Measurements from ENCODE around the gene PLK3. TPM values are rescaled to one million over a fixed set of nuclear protein-coding genes. Genes with fewer than 3 reads are reported as not detected.
"Not testable (repeated sequence)": the region's sequence is repeated elsewhere in the genome, so short reads cannot be mapped to it uniquely, and the experiment has no call there.

The PLK3 gene
- total and polyA plus RNA-seq, 3 experiments from 2014 or later, result 22.5 to 114 (median 104) TPM

DNA sequence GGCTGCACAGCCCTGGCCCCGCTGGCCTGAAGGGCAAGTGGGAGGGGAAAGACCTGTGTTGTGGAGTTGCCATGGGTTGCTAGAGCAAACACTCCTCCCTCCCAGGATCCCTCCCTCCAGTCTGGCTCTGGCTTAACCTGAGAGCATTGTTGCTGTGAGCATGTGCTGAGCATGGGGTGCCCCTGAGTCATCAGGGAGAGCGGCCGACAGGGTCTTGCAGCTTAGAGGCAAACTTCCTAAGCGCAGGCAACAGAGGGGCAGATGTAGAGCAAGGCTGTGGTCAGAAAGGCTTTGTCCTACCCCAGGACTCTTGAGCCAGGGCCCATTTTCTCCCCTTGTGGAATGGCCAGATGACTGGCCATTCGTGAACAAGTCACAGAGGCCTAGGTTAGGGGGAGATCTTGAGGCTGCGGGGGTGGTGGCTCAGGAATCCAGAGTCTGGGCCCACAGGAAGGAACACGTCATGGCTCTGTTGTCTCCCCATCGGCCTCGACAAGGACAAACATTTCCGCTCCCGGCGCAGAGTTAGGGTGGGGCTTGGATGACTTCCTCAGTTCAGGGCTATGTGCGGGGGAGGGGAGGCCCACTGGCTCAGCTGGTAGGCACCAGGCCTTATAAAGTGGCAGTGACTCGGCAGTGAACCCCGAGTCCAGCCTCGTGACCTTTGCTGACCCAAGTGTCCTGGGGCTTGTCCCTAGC lies 7.3 kb downstream of the PLK3 start:
- Mint-ChIP-seq H3K27ac (peak overlapping the region; percentile 97 to 100 (median 100)), H3K36me3 (peaks cover 8 to 48% (median 9%) of the 10 kb centered on the region in 3 donors), H3K9me3 (no peaks in the 10 kb centered on the region), H3K27me3 (peaks cover 0 to 6% of the 10 kb centered on the region in 2 donors), H3K4me3 (peak overlapping the region; percentile 67 to 90 (median 84)), H3K4me1 (peaks cover 65 to 79% (median 71%) of the 10 kb centered on the region in 3 donors)
- H3K27me3 ChIP-seq (ENCODE audit: insufficient read depth, low read length, poor library complexity, severe bottlenecking), result no peaks in the 10 kb centered on the region
- H3K4me3 ChIP-seq (ENCODE audit: low read length), result peak overlapping the region; percentile 58
- POLR2A ChIA-PET, result interaction anchor here (0.5 to 5.3 kb wide), 7 partner anchors 7 to 205 kb away, joined by 3 to 120 read pairs (median 3); partner anchors contain the start of genes PLK3, RPS8 and UROD
- peak; percentile 84 to 95 (median 90) for DNase-seq
- H3K9me3 ChIP-seq (ENCODE audit: low read length), result no peaks in the 10 kb centered on the region
- H3K4me1 ChIP-seq (ENCODE audit: insufficient read depth, low read length), result peaks cover 77% of the 10 kb centered on the region
- peaks cover 29% of the 10 kb centered on the region for H3K36me3 ChIP-seq (ENCODE audit: insufficient read depth, low read length)
- CTCF ChIA-PET, result interaction anchor here (1.2 to 4.5 kb wide), 6 partner anchors 8 to 29 kb away, joined by 3 to 59 read pairs (median 14); partner anchors contain the start of genes BEST4 and PLK3
- peak overlapping the region; percentile 96 for H3K27ac ChIP-seq (ENCODE audit: low read depth, low read length)

DNA sequence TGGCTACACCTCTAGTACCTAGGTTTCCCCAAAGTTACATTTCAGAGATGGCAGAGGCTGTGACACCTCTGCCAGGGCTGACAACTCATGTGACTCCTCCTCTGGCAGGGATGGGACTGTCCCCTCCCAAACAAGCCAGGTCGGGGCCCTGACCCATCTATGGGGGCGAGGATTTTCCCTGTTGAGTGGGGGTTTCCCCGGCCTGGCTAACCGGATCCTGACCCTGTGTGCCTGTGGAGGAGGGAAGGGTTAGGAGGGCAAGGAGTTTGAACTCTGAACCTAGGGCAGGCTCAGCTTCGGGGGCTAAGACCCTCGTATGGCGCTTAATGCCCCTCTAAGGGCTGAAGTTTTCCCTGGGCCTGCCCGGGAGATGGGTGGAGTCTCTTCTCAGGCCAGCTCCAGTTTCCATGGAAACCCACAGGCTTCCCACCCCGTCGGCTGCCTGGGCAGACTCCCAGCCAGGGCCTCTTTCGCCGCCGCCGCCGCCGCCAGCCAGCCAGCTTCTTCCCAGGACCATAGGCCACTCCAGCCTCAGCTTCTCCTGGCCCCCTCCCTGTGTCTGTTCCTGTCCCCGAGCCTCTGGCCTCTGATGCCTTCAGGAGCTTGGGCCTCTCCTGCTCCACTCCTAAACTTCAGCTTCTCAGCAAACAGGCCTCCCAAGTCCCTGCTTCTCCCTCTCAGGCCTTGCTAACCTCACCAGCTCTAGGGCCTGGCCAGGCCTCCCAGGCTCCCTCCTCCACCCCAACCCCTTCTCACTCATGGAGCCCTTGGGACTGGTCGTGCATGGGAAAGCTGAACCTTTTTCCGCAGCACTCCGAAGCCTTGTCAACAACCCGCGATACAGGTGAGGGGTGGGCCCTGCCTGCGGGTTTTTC lies 8.1 kb downstream of the PLK3 start, which contains the start of gene BTBD19:
Gene BTBD19 (plus strand): TSS at position 461 of the 875 bp plus-strand sequence. CDS start 298 bp downstream, at position 759.
- Histone ChIP-seq H3K4me3 (ENCODE audit: low read length) (peak within 1 kb of the TSS; percentile 58), H3K9me3 (ENCODE audit: low read length) (no peaks in the 10 kb centered on the region), H3K36me3 (ENCODE audit: insufficient read depth, low read length) (peaks cover 23% of the 10 kb centered on the region), H3K27ac (ENCODE audit: low read depth, low read length) (peak within 1 kb of the TSS; percentile 96), H3K4me1 (ENCODE audit: insufficient read depth, low read length) (peaks cover 75% of the 10 kb centered on the region), H3K27me3 (ENCODE audit: insufficient read depth, low read length, poor library complexity, severe bottlenecking) (no peaks in the 10 kb centered on the region)
- Mint-ChIP-seq H3K36me3 (peaks cover 4 to 40% (median 7%) of the 10 kb centered on the region in 3 donors), H3K4me1 (peaks cover 59 to 71% (median 63%) of the 10 kb centered on the region in 3 donors), H3K9me3 (no peaks in the 10 kb centered on the region), H3K4me3 (peak within 1 kb of the TSS; percentile 76 to 90 (median 84)), H3K27me3 (peaks cover 0 to 6% of the 10 kb centered on the region in 2 donors), H3K27ac (peak within 1 kb of the TSS; percentile 97 to 100 (median 100))
- DNase-seq, result peak in 4 of 5 donors; percentile 14 to 74 (median 44)
- ChIA-PET POLR2A (interaction anchor here (0.5 to 5.3 kb wide), 10 partner anchors 8 to 532 kb away, joined by 3 to 120 read pairs (median 6); partner anchors contain the start of genes HECTD3, MUTYH, PLK3 and RPS8), CTCF (interaction anchor here (0.9 to 4.5 kb wide), 11 partner anchors 8 to 495 kb away, joined by 3 to 59 read pairs (median 5); partner anchors contain the start of genes BEST4, KIF2C, PLK3 and RNU5D-1)

DNA sequence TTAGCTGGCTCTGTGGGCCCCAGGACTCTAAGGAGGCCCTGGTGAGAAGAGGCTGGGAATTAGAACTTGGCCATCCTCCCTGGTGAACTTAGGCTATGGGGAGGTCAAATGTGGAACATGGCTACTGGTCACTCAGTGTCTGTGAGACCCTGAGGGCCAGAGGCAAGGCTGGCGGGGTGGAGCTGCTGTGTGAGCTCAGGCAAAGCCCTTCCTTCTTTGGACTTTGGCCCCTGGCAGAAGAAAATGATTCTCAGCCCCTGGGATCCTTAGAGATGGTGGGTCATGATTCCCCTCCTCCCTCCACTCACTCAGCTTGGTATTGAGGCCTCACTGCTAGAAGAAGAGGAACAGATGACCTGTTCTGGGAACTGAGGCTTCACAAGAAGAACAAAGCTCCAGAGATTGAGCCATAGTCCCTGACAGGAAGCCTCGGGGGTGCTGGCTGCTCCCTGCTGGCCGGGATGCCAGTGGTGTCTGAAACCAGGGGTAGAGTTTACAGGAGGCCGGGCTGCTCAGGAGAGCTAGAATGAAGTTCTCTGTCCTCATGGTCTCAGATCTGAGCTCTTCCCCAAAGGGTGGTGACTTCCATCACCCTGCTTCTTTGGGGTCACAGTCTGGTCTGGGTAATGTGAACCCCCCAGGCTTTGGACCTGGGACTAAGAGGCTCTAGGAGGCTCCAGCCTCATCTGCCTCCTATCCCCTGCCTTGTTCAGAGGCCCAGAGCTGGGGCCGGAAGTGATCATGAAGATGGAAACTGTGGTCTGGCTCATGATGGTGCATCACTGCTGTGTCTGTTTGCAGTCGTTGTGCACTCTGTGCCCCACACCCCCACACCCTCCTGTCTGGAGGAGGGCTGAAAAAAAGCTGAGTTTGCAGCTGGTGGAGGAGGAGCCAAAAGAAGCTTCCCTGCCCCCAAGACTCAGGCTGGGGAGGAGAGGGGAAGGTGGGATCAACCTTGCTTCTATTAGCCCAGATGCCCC lies 9.1 kb downstream of the PLK3 start:
- peaks cover 4 to 31% (median 6%) of the 10 kb centered on the region in 3 donors for H3K36me3 Mint-ChIP-seq
- H3K4me3 Mint-ChIP-seq, result peak overlapping the region; percentile 76 to 90 (median 84)
- no peaks in the 10 kb centered on the region for H3K9me3 ChIP-seq (ENCODE audit: low read length)
- H3K4me3 ChIP-seq (ENCODE audit: low read length), result peak overlapping the region; percentile 54
- DNase-seq, result peak; percentile 79 to 95 (median 89)
- peaks cover 0 to 7% of the 10 kb centered on the region in 2 donors for H3K27me3 Mint-ChIP-seq
- no peaks in the 10 kb centered on the region for H3K9me3 Mint-ChIP-seq
- POLR2A ChIA-PET, result interaction anchor here (0.5 to 5.3 kb wide), 12 partner anchors 9 to 878 kb away, joined by 3 to 120 read pairs (median 4); partner anchors contain the start of genes HECTD3, MUTYH, PLK3 and RPS8
- H3K4me1 Mint-ChIP-seq, result peaks cover 63 to 71% (median 67%) of the 10 kb centered on the region in 3 donors
- H3K27ac ChIP-seq (ENCODE audit: low read depth, low read length), result peak overlapping the region; percentile 96
- H3K4me1 ChIP-seq (ENCODE audit: insufficient read depth, low read length), result peaks cover 69% of the 10 kb centered on the region
- H3K27me3 ChIP-seq (ENCODE audit: insufficient read depth, low read length, poor library complexity, severe bottlenecking), result no peaks in the 10 kb centered on the region
- CTCF ChIA-PET, result interaction anchor here (0.9 to 4.5 kb wide), 14 partner anchors 9 to 494 kb away, joined by 3 to 59 read pairs (median 4); partner anchors contain the start of genes BEST4, HECTD3, KIF2C and PLK3
- peak overlapping the region; percentile 97 to 100 (median 100) for H3K27ac Mint-ChIP-seq
- peaks cover 13% of the 10 kb centered on the region for H3K36me3 ChIP-seq (ENCODE audit: insufficient read depth, low read length)

DNA sequence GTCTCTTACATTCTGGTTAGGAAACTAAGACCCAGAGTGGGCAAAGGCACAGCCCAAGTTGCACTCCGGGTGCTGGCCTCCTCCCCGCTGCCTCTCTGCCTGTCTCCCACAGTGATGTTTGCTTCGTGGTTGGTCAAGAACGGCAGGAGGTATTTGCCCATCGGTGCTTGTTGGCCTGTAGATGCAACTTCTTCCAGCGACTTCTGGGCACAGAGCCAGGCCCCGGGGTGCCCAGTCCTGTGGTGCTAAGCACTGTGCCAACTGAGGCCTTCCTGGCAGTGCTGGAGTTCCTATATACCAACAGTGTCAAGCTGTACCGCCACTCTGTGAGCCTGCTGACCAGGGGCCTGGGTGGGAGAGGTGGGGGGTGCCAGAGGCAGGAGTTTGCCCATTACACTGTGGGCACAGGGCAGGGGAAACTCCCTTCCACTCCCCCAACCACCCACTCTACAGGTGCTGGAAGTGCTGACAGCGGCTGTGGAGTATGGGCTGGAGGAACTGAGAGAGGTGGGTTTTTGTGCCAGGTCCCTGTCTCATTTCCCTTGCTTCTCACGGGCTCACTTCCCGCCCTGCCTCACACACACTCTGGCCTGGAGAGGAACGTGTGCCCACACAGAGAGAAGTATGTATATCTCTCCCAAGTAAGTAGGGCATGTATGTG lies 10.1 kb downstream of the PLK3 start:
- no peaks in the 10 kb centered on the region for H3K27me3 ChIP-seq (ENCODE audit: insufficient read depth, low read length, poor library complexity, severe bottlenecking)
- Mint-ChIP-seq H3K4me1 (peaks cover 67 to 75% (median 72%) of the 10 kb centered on the region in 3 donors), H3K36me3 (peaks cover under 1 to 21% (median 3%) of the 10 kb centered on the region in 3 donors), H3K27me3 (peaks cover 0 to 7% of the 10 kb centered on the region in 2 donors), H3K27ac (peak overlapping the region; percentile 97 to 100 (median 100)), H3K4me3 (peak overlapping the region in 5 of 7 donors; percentile 80 to 90 (median 84)), H3K9me3 (no peaks in the 10 kb centered on the region)
- no peaks in the 10 kb centered on the region for H3K9me3 ChIP-seq (ENCODE audit: low read length)
- DNase-seq, result peak in 3 of 5 donors; percentile 13 to 53 (median 29)
- ChIA-PET POLR2A (interaction anchor here (0.5 to 5.3 kb wide), 12 partner anchors 10 to 877 kb away, joined by 3 to 120 read pairs (median 5); partner anchors contain the start of genes HECTD3, MUTYH, PLK3 and RPS8), CTCF (interaction anchor here (1.1 to 4.5 kb wide), 9 partner anchors 9 to 493 kb away, joined by 3 to 59 read pairs (median 6); partner anchors contain the start of genes BEST4, HECTD3 and PLK3)
- peaks cover 69% of the 10 kb centered on the region for H3K4me1 ChIP-seq (ENCODE audit: insufficient read depth, low read length)
- peak overlapping the region; percentile 31 for H3K4me3 ChIP-seq (ENCODE audit: low read length)
- H3K27ac ChIP-seq (ENCODE audit: low read depth, low read length), result peak overlapping the region; percentile 96
- peaks cover 9% of the 10 kb centered on the region for H3K36me3 ChIP-seq (ENCODE audit: insufficient read depth, low read length)

DNA sequence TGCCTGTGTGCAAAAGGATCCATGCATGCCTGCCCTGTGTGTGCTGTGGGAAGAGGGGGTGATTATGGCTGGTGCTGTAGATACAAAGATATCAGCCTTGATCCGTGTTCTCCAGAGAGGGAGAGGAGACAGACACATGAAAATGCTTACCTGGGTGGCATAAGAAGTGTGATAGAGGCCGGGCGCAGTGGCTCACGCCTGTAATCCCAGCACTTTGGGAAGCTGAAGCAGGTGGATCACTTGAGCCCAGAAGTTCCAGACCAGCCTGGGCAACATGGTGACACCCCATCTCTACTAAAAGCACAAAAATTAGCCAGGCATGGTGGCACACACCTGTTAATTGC lies 10.6 kb downstream of the PLK3 start:
- not testable (repeated sequence) for H3K4me3 ChIP-seq (ENCODE audit: low read length); H3K27me3 ChIP-seq (ENCODE audit: insufficient read depth, low read length, poor library complexity, severe bottlenecking); H3K27me3 Mint-ChIP-seq; H3K27ac ChIP-seq (ENCODE audit: low read depth, low read length); H3K36me3 ChIP-seq (ENCODE audit: insufficient read depth, low read length); H3K9me3 Mint-ChIP-seq; DNase-seq; H3K9me3 ChIP-seq (ENCODE audit: low read length)
- H3K4me1 ChIP-seq (ENCODE audit: insufficient read depth, low read length), result peaks cover 69% of the 10 kb centered on the region
- Mint-ChIP-seq H3K27ac (peak overlapping the region; percentile 92 to 100 (median 100)), H3K4me3 (peak overlapping the region in 5 of 7 donors; percentile 18 to 90 (median 62)), H3K36me3 (peaks cover 0 to 16% (median 3%) of the 10 kb centered on the region in 3 donors), H3K4me1 (peaks cover 68 to 76% (median 73%) of the 10 kb centered on the region in 3 donors)
- CTCF ChIA-PET, result interaction anchor here (1.3 to 4.5 kb wide), 2 partner anchors 9 to 11 kb away, joined by 4 to 59 read pairs; partner anchors contain the start of gene PLK3
- POLR2A ChIA-PET, result interaction anchor here (0.6 to 5.3 kb wide), 3 partner anchors 10 to 18 kb away, joined by 5 to 120 read pairs (median 5); partner anchors contain the start of gene PLK3

DNA sequence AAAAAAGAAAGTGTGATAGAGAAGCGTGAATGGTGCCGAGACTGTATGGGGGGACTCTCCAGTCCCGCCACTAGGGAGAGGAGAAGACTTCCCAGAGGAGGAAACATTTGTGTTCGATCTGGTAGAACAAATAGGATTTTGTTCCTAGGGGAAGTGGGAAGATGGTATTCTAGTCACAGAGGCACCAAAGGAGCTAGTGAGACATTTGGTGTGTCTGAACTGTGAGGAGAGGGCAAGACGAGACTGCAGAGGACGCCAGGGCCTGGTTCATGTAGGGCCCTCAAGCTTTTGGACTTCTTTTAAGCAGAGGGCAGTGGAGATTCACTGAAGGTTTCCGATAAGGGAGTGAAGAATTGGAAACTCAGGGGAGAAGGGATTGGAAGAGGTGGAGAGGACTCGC lies 11.1 kb downstream of the PLK3 start:
- H3K9me3 ChIP-seq (ENCODE audit: low read length), result no peaks in the 10 kb centered on the region
- peaks cover 69% of the 10 kb centered on the region for H3K4me1 ChIP-seq (ENCODE audit: insufficient read depth, low read length)
- H3K27me3 ChIP-seq (ENCODE audit: insufficient read depth, low read length, poor library complexity, severe bottlenecking), result no peaks in the 10 kb centered on the region
- H3K4me3 ChIP-seq (ENCODE audit: low read length), result no peak overlapping the region
- Mint-ChIP-seq H3K36me3 (peaks cover 0 to 14% (median 3%) of the 10 kb centered on the region in 3 donors), H3K27ac (peak overlapping the region; percentile 92 to 100 (median 100)), H3K9me3 (no peaks in the 10 kb centered on the region), H3K4me3 (peak overlapping the region; percentile 18 to 90 (median 63)), H3K4me1 (peaks cover 68 to 76% (median 73%) of the 10 kb centered on the region in 3 donors), H3K27me3 (peaks cover 0 to 7% of the 10 kb centered on the region in 2 donors)
- ChIA-PET CTCF (interaction anchor here (1.3 to 4.5 kb wide), 2 partner anchors 8 to 11 kb away, joined by 4 to 59 read pairs; partner anchors contain the start of gene PLK3), POLR2A (interaction anchor here (0.6 to 5.3 kb wide), 4 partner anchors 9 to 581 kb away, joined by 5 to 120 read pairs (median 7); partner anchors contain the start of gene PLK3)
- no peak for DNase-seq
- no peak overlapping the region for H3K27ac ChIP-seq (ENCODE audit: low read depth, low read length)
- H3K36me3 ChIP-seq (ENCODE audit: insufficient read depth, low read length), result peaks cover 4% of the 10 kb centered on the region

Measured in CD8-positive, alpha-beta memory T cell (primary cell).